Cardiac septum (tissue), 1 donor: ENCODE measurements around the gene SLC28A1. TPM values are rescaled to one million over a fixed set of nuclear protein-coding genes. Genes with fewer than 3 reads are reported as not detected.

ENCODE experiments used
- DNase-seq: peaks from one replicate; pipeline ENCODE4 v3.0.0-alpha.2; 2020; ENCODE audit warnings: low spot score
- intact Hi-C: fragments of 100-400 bp; cut with DNase I; formaldehyde crosslinking; loops from one replicate; pipeline ENCODE4 v1.14.0; 2022
- total RNA-seq: library from RNA; stranded (reverse); fragmentation: NEBNext Ultra II Directional; extraction: Animal tissue kit (Norgen Biotek cat#: 25700); gene quantifications from one replicate; pipeline ENCODE4 v1.2.1, GENCODE V29; 2021
- donor health status: DM: no; HTN: no; CAD: no.

SLC28A1 gene
- total RNA-seq, 1 donor from 2014 or later = 0.83 TPM

DNA sequence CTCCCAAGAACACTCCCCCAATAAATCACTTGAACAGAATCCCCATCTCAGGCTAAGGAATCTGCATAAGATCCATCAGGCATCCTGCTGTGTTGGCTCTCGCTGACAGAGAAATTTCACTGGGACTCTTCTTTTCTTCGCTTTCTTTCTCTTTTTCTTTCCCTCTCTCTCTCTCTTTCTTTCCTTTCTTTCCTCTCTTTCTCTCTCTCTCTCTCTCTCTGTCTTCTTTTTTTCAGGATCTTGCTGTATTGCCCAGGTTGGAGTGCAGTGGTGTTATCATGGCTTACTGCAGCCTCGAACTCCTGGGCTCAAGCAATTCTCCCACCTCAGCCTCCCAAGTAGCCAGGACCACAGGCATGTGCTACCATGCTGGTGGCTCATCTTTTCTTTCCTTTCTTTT lies 4.5 kb upstream of the SLC28A1 start:
- intact Hi-C loops = no loop called here
- DNase-seq = no peak

- no peak for DNase-seq
- intact Hi-C loops = no loop called here
These were observed 3.5 kb upstream of the SLC28A1 start for GRCh38 chr15:84880822-84881519.

- DNase-seq = no peak
- intact Hi-C loops = no loop called here
These were observed 3.0 kb upstream of the SLC28A1 start for GRCh38 chr15:84881520-84881830.

DNA sequence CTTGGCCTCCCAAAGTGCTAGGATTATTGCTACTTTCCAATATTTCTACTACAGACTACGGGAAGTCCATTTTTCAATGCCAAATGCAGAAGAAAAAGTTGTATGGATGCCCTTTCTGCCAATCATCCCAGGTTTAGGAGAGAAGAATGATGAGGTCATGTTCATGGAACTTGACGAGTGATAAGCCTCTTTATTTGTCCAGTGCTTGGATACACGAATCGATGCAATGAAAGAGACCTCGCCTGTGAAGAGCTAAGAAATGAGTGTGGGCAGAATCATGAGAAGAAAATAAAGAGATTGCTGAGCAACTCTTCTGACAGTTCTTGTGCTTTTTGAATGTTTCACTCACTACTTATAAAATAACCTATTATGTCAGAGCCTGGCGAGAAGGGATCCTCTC lies 996 bp upstream of the SLC28A1 start:
- no peak for DNase-seq
- intact Hi-C loops = no loop called here

- intact Hi-C loops = no loop called here
- no peak for DNase-seq
These were observed 1.3 kb downstream of the SLC28A1 start for GRCh38 chr15:84885801-84886200.

DNA sequence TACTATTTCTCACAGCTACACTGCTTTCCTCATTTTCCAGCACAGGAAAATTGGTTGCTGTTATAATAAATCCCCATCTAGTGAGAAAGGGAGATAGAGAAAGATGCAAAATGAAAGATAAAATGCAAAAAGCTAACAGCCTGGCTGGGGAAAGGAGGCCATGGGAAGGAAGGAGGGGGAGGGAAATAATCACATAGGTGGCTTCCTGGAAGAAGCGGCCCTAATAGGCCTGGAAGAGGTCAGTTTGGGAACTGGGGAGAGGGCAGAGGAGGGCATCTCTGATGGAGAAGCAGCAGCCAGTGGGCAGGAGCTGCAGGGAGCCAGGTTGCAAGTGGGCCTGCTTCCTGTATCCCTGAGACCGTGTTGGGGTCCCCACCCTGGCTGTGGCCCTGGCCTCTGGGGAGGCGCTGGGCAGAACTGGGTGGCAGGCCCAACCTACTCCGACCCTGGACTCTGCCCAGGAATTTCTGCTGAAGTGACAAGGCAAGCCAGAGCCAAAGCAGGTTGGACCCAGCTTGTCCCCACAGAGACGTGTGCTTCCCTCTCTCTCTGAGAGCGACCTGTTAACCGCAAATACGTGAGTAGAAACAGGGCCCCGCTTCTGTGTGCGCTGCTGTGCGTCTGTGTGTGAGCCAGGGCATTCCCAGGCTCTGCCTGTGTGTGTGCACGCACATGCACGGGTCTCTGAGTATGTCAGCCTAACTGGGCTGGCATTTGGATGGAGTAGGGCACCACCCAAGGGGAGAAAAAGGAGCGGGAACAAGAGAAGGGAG lies 1.9 kb downstream of the SLC28A1 start:
- intact Hi-C loops = no loop called here
- DNase-seq = no peak

DNA sequence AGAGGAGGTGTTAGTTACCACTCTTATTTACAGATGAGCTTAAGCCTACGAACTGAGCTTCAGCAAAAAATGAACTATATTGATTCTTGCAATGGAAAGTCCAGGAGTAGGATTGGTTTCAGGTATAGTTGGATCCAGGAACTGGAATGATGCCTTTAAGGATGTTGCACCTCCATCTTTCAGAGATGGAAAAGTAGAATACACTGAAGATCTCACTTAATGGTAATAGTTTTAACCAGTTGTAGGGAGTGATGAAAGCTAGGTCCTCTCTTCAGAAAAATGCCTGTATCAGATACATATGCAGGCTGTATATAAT lies 2.5 kb downstream of the SLC28A1 start:
- intact Hi-C loops = no loop called here
- no peak for DNase-seq

DNA sequence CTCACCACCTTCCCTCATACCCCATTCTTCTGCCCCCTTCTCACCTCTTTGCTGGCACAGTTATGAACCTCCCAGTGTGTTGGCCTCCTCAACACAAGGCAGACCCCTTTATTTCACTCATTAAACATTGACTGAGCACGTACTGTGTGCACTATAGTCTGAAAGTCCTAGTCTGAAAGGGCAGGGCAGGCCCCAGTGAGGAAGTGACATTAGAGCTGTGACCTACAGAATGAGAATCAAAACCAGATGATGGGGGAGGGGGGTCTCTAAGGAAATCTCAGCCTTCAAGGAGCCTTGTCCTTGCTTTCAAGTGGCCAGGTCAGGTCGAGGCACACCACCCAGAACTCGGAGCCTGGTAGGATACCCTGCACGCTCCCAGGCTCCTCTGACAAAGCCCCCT lies 3.5 kb downstream of the SLC28A1 start:
- DNase-seq = no peak
- intact Hi-C loops = no loop called here

- no peak for DNase-seq
- intact Hi-C loops = no loop called here
These were observed 4.2 kb downstream of the SLC28A1 start for GRCh38 chr15:84888639-84889038.

- DNase-seq = no peak
- intact Hi-C loops = no loop called here
These were observed 5.0 kb downstream of the SLC28A1 start for GRCh38 chr15:84889313-84889990.

DNA sequence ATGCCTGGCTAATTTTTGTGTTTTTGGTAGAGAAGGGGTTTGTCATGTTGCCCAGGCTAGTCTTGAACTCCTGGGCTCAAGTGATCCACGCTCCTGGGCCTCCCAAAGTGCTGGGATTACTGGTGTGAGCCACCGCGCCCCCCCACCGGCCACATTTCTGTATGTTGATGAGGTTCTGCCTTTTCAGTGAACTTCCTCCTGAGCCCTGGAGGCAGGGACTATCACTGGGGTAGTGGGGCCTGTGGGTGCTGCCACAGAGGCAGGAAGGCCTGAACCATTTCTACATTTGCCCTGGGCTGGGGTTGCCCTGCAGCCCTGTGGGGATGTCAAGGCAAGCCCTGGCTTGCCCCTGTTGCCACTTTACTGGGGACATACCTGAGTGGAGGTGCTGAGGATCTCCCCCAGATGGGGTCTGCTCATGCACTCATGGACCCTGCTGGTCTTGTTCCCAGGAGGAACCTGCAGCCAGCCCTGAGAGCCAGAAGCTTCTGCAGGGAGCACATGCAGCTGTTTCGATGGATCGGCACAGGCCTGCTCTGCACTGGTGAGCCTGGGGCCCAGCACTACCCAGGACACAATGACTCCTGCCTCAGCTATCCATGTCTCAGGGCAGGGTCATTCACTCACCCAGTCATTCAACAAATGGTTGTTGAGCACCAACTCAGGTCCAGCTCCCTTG lies 5.7 kb downstream of the SLC28A1 start:
- intact Hi-C loops = no loop called here
- DNase-seq = no peak

GRCh38 chr15:84890670-84891162 lies 6.3 kb downstream of the SLC28A1 start:
- intact Hi-C loops = no loop called here
- no peak for DNase-seq

DNA sequence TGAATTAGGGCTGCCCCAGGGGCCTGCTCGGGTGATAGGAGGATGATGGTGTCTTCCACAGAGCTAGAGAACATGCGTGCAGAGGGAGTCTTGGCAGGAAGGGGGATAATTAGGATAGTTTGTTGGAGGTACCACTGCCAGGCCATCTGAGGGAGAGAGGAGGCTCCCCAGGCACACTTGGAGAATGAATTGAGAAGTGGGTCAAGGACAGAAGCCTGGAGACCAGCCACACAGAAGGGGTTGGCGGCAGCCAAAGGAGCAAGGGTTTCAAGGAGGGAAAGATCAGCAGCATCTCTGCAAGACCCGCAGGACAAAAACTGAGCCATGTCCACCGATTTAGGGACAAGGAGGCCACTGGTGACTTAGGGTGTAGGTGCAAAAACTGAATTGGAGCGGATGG lies 6.9 kb downstream of the SLC28A1 start:
- intact Hi-C loops = no loop called here
- DNase-seq = no peak

DNA sequence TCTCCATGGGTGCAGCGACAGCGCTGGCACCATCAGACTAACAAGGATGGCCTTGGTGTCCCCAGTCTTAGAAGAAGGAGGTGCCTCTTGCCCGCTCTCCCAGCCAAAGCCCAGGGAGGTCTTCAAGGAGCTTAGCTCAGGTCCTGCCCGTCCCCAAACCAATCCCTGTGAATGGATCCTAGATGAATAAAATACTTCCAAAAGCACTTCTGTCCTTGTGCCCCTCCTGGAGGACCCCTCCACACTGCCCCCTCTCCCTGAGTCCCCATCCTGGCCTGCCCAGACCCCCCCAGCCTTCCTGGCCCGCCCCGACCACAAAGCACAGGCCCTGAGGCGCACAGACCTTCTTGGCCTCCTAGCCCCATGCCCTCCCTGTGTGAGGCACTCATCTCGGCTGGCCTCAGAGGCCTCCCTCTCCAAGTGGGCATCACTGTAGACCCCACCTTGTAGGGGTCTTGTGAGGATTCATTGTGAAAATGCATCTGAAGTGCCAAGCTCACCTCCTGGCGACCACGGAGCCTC lies 8.4 kb downstream of the SLC28A1 start:
- intact Hi-C loops = no loop called here
- DNase-seq = no peak

GRCh38 chr15:84893607-84894006 lies 9.1 kb downstream of the SLC28A1 start:
- no peak for DNase-seq
- intact Hi-C loops = no loop called here

GRCh38 chr15:84894736-84895425 lies 10.4 kb downstream of the SLC28A1 start:
- DNase-seq = no peak
- intact Hi-C loops = no loop called here

GRCh38 chr15:84898761-84899160 lies 14.3 kb downstream of the SLC28A1 start:
- no peak for DNase-seq
- intact Hi-C loops = no loop called here

DNA sequence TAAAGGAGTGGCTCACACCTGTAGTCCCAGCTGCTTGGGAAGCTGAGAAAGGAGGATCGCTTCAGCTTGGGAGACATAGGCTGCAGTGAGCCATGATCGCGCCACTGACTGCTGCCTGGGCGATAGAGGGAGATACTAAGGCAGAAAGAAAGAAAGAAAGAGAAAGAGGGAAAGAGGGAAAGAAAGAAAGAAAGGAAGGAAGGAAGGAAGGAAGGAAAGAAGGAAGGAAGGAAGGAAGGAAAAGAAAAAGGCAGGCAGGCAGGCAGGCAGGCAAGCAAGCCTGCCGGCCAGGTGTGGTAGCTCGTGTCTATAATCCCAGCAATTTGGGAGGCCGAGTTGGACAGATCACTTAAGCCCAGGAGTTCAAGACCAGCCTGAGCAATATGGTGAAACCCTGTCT lies 15.3 kb downstream of the SLC28A1 start:
- intact Hi-C loops = no loop called here

GRCh38 chr15:84901540-84901939 lies 17.1 kb downstream of the SLC28A1 start:
- intact Hi-C loops = no loop called here
- no peak for DNase-seq

More for the DNA sequence above, 15.3 kb downstream of the SLC28A1 start:
- DNase-seq = no peak

DNA sequence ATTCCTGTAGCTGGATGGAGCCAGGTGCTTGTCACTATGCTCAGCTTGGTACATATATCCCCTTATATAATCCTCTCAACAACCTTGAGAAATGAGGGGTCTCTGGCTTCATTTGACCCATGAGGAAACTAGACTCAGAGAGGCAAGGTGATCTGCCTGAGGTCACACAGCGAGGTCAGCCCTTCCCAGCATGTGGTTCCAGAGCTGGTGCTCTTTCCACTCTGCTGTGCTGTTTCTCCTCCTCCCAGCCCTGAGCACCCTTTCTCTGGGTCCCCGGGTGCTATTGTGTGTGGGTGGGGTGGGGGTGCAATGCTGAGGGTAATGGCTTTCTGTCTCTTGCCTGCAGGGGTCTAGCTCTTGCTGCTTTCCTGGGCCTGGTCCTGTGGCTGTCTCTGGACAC lies 19.3 kb downstream of the SLC28A1 start:
- intact Hi-C loops = no loop called here
- no peak for DNase-seq
